ENCODE data around the gene TCEAL9.
"Not testable (repeated sequence)": the region's sequence is repeated elsewhere in the genome, so short reads cannot be mapped to it uniquely, and the experiment has no call there.

TCEAL9 gene

DNA sequence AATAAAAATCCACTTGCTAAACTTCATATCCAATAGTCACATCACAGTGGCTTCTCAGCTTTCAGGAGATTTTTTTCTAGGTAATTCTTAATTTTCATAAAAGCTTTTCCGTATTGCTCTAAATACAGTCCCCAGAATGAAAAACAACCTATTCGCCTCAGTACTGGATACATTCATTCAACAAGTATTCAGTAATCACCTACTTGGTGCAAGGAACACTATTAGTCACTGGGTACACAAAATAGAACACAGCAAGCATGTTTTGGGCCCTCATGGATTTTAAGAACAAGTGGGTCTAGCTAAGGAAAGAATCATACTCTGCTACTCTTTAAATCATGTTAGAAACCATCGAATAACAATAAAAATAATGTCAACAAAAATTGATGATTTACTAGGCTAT, 17.3 kb downstream of the TCEAL9 start:
- no peak for DNase-seq (ENCODE audit: low spot score)

DNA sequence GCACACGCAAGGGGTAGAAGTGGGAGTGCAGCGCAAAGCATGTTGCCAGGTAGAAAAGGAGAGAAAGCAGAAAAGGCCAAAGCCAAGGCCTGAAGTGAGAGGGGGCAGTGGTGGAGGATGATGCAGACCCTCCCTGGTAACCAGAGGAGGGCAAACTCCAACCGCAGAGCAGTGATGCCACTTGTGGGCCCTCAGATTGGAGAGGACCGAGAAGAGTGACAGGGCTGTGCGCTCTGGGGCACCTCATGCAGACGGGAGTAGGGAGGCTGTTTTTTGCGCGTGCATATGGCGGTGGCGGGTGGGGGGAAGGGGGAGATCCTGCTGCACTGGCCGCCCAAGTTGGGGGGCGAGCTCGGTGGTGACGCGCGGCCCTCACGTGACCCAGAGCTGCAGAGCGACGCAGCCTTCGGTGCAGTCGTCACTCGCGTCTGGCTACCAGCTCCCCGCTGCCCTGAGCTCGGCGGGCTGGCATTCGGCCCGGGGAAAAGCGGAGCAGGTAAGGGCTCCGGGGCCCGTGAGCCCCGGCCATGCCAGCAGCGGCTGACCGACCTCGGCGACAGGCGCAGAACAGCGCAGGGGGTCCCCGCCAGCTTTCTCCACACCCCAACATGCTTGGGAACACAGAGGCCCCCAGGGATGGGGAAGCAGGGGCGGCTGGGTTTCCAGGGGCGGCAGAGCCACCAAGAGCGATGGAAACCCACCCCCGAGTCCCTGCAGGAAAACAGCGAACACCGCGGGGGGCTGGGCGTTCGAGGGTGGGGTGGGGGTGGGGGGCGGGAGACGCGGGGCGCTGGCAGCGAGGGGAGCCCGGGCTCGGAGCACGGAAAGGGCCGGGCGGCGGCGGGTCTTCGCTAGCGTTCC, 20.0 kb downstream of the TCEAL9 start, which contains the start of gene BEX3:
Gene BEX3, plus strand, starts transcription at position 421 of the 861 bp plus-strand sequence. CDS start 984 bp downstream, outside the sequence.
- peak; percentile 66 for DNase-seq (ENCODE audit: low spot score)

DNA sequence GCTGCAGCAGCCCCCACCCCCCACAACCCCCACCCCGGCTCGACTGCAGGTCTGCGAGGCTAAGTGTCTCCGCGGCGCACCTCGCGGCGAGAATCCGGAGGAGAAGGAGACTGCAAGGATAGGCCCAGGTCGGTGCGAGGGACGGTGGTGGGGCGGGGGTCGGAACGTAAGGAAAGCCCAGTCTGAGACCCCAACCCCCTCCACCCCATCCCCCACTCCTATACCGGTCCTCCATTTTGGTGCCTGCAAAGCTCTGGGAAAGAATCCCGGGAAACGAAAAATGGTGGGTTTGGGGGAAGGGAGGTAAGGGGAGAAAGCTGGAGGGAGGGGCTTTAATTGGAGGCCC, 20.6 kb downstream of the TCEAL9 start:
- DNase-seq (ENCODE audit: low spot score), result peak; percentile 9

DNA sequence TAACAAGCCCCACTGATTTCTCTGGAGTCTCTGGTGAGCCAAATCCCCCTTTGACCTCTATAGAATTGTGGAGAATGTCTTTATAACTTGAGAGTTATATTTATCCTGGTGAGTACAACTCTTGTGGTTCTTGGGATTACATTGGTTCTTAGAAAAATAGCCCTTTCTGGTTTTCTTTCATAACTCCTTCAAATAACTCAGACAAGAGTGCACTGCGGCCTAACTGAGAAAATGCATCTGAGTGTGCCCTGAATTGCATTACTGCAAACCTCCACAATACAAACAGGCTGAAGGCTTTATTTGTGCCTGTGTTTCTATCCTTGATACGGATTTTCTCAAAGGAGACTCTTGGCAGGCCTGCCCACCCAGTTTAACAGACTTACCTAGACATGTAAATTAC, 22.7 kb downstream of the TCEAL9 start:
- no peak for DNase-seq (ENCODE audit: low spot score)

DNA sequence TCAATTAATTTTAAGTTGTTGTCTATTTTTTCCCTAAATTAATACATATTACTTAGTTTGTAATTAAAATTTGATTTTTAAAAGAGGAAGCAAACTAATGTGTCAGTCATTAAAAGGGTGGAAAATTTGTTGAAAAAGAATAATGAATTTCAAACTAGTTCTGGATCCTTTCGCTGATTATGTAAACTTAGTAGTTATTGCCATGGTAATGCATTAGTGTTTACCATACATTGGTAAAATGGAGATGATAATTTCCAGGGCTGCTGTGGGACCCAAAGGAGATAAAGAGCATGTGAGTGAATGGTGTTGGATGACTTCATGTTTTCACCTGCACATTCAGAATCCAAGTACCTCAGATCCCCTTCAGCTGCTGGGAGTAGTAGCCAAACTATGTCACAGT, 26.6 kb downstream of the TCEAL9 start:
- no peak for DNase-seq (ENCODE audit: low spot score)

DNA sequence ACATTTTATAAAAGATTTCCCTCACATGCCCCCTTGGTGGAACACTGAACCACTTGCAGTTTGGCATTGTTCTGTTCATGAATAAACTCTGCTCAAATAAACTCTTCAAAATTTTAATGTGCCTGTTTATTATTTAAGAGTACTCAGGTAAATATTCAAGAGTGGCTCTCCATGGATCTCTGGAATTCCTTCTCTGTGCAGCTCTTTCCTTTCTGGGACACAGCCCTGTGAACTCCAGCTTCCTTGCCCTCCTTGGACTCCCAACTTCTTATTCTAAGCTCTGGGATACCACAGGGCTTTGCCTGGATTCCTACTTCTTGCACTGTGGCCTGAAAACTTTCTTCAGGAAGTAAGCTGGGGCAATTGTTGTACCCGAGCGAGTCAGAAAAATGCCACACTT, 28.4 kb downstream of the TCEAL9 start:
- DNase-seq (ENCODE audit: low spot score), result no peak

DNA sequence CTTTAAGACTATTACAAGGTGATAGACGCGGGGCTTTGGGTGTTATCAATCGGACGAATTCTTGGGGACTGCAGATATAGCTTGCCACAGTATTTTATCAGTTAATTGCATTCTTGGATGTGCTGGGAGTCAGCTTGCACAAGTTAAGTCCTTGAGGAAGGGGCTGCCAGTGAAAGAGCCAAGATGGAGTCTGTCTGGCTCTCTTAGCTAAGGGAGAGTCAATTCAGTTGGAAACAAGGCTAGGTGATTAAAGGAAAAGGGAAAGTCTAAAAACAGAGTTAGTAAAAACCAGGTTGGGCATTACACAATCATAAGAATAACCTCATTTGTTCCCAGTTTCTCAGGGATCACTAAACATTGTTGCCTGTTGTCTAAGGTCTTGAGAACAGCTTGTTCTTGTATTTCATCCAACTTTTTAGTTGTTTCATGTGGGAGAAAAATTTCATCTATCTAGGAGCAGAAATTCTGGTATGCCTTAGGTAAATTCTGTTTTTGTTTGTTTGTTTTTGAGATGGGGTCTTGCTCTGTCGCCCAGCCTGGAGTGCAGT, 29.1 kb downstream of the TCEAL9 start:
- DNase-seq (ENCODE audit: low spot score), result not testable (repeated sequence)

DNA sequence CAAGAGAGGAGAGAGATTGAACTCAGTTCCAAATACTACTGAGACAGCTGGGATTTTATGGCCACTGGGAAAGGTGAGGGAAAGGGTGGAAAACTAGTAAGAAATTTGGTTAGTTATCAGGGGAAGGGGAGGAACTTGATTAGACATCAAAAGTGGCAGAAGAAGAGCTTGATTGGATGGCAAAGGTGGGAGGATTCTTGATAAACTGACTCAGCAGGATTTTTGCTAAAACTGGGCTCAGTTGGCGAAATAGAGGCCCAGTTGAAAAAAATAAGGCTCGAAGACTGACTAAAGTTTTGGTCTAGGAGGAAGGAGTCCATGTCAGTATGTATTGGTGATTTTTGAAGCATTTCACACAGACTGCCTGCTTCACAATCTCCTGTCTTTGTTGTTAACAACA, 30.0 kb downstream of the TCEAL9 start:
- no peak for DNase-seq (ENCODE audit: low spot score)

DNA sequence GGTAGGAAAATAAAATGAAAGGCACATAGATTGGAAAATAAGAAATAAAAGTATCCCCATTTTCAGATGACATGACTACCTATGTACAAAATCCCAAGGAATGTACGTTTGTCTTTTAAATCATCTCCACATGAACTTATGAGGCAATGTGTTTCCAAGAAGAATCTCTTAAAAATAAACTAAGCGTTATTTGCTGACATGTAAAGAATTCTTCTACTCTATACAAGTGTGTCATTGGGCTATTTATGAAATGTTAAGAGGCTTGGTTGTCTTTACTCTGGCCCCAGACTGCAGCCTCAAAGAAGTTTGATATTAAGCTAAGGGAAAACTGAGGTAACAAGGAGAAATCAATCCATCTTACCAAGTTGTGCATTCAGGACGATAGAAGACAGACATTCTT, 37.2 kb downstream of the TCEAL9 start:
- no peak for DNase-seq (ENCODE audit: low spot score)

DNA sequence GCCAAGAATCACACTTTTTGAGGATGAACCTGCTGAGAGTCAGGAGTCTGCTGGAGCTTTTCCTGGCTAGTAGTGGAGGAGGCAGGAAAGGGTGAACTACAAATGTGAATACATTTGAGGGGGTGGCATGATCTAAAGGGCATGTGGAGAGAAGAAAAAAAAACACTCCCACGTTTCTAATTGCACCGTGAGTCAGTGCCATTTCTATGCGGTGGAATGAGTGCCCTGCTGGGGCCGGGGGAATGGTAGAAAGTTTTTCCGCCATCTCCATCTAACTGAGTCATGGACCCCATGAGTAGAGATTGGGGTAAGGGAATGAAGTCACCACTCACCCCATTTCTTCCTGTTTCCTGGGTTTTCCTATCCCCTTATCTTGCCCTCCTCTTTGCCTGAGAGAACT, 39.9 kb downstream of the TCEAL9 start:
- DNase-seq (ENCODE audit: low spot score), result no peak

DNA sequence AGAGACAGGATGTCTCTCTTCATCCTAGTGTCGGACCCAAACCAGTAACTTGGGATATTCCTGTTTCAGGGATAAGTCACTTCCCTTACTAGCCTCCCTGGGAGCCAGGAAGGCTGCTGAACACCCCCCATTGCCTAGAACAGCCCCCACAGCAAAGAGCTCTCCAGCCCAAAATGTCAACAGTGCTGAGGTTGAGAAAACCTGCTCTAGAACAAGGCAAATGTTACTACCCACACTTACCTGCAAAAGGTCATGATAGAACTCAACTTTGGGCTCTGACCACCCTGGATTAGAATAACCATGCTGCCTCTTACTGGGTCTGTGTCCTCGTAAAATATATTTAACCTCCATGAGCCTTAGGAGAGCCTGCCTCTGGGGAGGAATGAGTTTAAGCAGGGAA, 40.4 kb downstream of the TCEAL9 start:
- no peak for DNase-seq (ENCODE audit: low spot score)

DNA sequence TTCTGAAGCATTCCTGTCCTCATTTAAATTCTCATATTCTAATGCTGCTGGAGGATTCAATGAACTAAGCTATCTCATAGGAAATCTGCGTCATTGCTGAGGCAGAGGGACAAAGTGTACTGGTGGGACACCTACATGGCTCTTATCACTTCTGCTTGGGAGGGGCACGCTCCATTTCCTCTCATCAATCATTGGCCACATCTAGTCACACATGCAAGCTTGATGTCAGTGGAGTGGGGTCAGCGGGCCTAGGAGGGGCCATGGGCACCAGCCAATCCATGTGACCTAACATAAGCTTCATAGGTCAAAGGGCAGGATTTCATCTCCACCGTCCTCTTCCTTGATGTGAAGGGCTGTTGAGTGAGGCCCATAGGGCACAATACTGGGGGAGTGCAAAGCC, 41.4 kb downstream of the TCEAL9 start:
- no peak for DNase-seq (ENCODE audit: low spot score)

DNA sequence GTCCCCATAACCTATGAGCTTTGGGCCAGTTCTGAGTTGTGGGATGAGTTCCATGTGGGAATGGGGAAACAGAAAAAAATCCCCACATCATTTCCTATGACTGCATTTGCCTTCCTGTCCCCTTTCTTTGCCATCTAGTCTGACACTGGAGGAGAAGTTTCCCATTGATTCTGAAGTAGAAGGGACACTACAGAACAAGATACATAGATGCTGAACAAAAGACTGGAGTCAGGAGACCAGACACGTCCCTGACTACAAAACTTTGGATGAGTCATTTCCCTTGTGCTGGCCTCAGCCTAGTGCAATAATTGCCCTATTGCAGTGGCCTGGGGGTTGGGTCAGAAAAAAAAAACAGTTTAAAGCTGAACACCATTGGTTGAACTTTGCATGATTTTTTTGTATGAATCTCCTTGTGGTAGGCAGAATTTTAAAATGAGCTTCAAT, 42.1 kb downstream of the TCEAL9 start:
- DNase-seq (ENCODE audit: low spot score), result no peak

DNA sequence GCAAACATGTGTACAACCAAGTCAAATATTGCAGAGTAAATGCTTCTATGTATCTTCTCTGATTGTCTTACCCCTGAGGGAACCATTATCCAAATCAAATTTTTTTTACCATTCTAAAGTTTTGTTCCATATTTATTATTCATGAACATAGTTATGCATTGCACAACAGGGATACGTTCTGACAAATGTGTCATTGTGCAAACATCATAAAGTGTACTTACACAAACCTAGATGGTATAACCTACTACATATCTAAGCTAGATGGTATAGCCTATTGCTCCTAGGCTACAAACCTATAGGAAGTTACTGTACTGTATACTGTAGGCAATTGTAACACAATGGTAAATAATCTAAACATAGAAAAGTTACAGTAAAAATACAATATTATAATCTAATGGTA, 43.4 kb downstream of the TCEAL9 start:
- no peak for DNase-seq (ENCODE audit: low spot score)

DNA sequence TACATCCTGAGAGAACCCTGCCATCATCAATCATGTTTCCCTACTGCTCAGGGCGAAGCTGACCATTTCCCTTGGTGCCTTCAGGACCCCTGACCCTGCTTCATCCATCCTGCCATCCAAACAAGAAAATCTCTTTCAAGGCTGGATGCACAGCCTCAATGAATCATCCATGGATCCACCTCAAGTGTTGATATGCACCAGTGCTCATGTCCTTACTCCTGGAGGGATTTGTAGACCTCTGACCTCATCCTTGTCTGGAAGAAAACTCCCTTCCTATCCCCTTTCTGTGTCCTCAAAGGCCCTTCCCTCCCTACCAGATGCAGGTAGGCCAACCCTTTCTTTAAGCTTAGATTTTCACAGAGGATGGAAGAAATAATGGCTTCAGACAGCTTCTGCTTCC, 44.6 kb downstream of the TCEAL9 start:
- no peak for DNase-seq (ENCODE audit: low spot score)

DNA sequence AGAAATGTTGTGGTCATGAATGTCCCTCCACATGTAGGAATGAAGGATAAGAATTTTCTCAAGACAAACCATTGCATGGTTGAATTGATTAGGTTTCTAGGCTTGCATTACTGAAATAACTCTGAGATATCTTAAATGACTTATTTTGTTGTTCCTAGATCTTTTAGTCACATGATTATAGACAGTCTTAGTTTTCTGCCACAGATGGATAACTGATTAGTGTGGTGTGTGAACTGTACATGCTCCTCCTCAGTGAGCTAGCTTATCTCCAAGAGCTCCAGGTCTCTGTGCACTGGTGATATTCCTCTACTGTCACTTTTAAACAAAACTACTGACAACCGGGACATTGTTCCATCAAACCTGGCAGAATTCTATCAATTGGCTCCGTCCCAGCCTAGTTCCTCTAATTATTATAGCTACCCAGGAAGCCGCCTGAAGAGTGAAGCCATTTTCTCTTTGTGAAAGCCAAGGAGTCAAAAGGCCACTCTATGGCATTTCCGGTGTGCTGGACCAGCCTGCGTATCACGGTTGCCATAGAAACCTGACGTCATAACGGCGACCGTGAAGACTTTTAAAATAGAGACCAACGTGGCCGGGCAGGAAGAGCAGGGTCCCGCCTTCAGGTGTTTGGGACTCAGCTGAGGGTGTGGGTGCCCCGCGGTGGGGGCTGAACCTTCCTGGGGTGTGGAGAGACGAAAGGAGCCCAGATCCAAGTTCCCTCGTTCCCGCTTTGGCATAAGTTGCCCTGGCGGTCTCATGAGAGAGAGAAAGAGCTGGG, 48.1 kb downstream of the TCEAL9 start:
- peak; percentile 69 for DNase-seq (ENCODE audit: low spot score)

DNA sequence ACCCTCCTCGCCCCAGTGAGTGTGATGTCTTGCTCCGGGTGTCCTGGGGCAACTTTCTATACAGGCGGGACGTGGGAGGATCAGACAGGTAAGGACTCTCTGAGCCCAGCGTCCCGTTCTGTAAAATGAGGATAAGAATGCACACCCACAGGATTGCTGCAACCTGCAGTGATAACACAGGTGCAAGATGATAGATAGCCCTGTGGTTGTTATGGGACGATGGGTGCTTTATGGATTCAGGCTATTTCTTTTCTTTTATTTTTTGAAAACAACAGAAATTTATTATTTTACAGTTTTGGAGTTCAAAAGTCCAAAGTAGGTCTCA, 48.7 kb downstream of the TCEAL9 start:
- no peak for DNase-seq (ENCODE audit: low spot score)

DNA sequence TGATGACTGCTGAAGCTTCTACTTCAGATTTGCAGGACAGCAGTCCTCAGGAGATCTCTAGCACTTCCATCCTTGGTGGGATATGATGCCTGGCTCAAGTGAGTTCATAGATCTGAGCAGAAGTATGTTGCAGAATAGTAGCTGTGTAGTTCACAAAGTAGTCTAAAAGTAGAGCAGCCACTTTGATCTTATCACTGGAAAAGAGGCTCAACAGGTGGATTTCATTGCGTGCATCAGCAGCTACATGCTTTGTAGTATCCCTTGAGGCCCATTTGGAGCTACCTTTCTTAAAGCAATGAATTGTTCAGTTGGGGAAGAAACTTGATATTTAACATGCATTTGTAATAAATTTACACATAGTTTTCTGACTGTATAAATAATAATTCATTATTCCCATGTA, 50.0 kb downstream of the TCEAL9 start:
- DNase-seq (ENCODE audit: low spot score), result no peak

DNA sequence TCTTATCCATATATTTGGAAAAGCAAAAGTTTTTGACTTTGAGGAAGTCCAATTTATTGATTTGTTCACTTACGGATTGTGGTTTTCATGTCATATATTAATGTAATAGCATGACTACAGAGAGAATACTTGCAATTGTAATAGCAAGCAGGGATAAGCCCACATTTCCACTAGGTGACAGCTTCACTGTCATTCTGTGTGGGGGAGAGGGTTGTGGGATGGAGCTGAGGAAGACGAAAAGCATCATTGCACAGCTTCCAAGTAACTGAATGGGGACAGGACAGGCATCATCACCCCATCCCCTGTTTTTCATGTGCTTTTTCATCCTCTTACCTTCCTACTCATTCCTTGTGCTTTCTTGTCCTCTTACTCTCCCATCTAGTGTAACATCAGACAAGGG, 51.5 kb downstream of the TCEAL9 start:
- no peak for DNase-seq (ENCODE audit: low spot score)
